Progenitor cell of endocrine pancreas (in vitro differentiated cells): ENCODE results near the gene SKIC2. TPM values are rescaled to one million over a fixed set of nuclear protein-coding genes. Genes with fewer than 3 reads are reported as not detected.

ENCODE experiments used
- DNase-seq: peaks from one replicate; pipeline ENCODE4 v3.0.0; 2021; ENCODE audit warnings: low spot score; ENCODE audit not compliant: unreplicated experiment
- H3K27ac Mint-ChIP-seq: 2 replicates; pipeline ENCODE4 v1.8.0; 2021; ENCODE audit warnings: mild to moderate bottlenecking, moderate library complexity, mixed read lengths
- H3K27me3 Mint-ChIP-seq: 2 replicates; pipeline ENCODE4 v1.8.0; 2021; ENCODE audit warnings: mixed read lengths
- H3K36me3 Mint-ChIP-seq: 2 replicates; pipeline ENCODE4 v1.8.0; 2022; ENCODE audit warnings: mixed read lengths; ENCODE audit not compliant: insufficient read depth
- H3K4me1 Mint-ChIP-seq: 2 replicates; pipeline ENCODE4 v1.8.0; 2021; ENCODE audit warnings: low read depth, mixed read lengths
- H3K4me3 Mint-ChIP-seq: 2 replicates; pipeline ENCODE4 v1.8.0; 2021; ENCODE audit warnings: low read depth, mild to moderate bottlenecking, moderate library complexity, mixed read lengths
- H3K9me3 Mint-ChIP-seq: 2 replicates; pipeline ENCODE4 v1.8.0; 2021; ENCODE audit warnings: low read depth, mixed read lengths
- CTCF ChIP-seq: fragments of 200-600 bp; sonication (generic); IDR thresholded peaks from one replicate; pipeline ENCODE4 v1.5.0; 2021; ENCODE audit warnings: antibody characterized with exemption, mild to moderate bottlenecking; ENCODE audit not compliant: unreplicated experiment
- total RNA-seq: library from RNA; stranded (reverse); gene quantifications from 2 replicates; pipeline ENCODE4 v1.2.1, GENCODE V29; 2021

Gene SKIC2
- total RNA-seq, 1 donor from 2014 or later, result 103 TPM

GRCh38 chr6:31966997-31967925 lies 8.3 kb downstream of the SKIC2 start:
- peak overlapping the region; percentile 50 for H3K27ac Mint-ChIP-seq
- H3K27me3 Mint-ChIP-seq, result no peaks in the 10 kb centered on the region
- H3K4me3 Mint-ChIP-seq, result no peak overlapping the region
- H3K36me3 Mint-ChIP-seq, result peaks cover 8% of the 10 kb centered on the region
- TF ChIP-seq CTCF, result no peak
- no peak for DNase-seq
- H3K9me3 Mint-ChIP-seq, result no peaks in the 10 kb centered on the region
- peaks cover 2% of the 10 kb centered on the region for H3K4me1 Mint-ChIP-seq

- DNase-seq, result no peak
- H3K9me3 Mint-ChIP-seq, result no peaks in the 10 kb centered on the region
- peaks cover 11% of the 10 kb centered on the region for H3K36me3 Mint-ChIP-seq
- H3K4me1 Mint-ChIP-seq, result peaks cover 7% of the 10 kb centered on the region
- no peak overlapping the region for H3K27ac Mint-ChIP-seq
- no peak overlapping the region for H3K4me3 Mint-ChIP-seq
- TF ChIP-seq CTCF, result no peak
- H3K27me3 Mint-ChIP-seq, result no peaks in the 10 kb centered on the region
Observed at GRCh38 chr6:31967926-31968320, 8.9 kb downstream of the SKIC2 start.

- DNase-seq, result no peak
- Mint-ChIP-seq H3K4me1 (peaks cover 11% of the 10 kb centered on the region), H3K27ac (no peak overlapping the region), H3K27me3 (no peaks in the 10 kb centered on the region), H3K36me3 (peaks cover 12% of the 10 kb centered on the region), H3K4me3 (no peak overlapping the region), H3K9me3 (no peaks in the 10 kb centered on the region)
- TF ChIP-seq CTCF, result no peak
Observed at GRCh38 chr6:31968326-31968725, 9.4 kb downstream of the SKIC2 start.

GRCh38 chr6:31968791-31969711 lies 10.1 kb downstream of the SKIC2 start:
- no peak for TF ChIP-seq CTCF
- H3K4me3 Mint-ChIP-seq, result no peak overlapping the region
- no peaks in the 10 kb centered on the region for H3K27me3 Mint-ChIP-seq
- H3K9me3 Mint-ChIP-seq, result no peaks in the 10 kb centered on the region
- peaks cover 9% of the 10 kb centered on the region for H3K36me3 Mint-ChIP-seq
- no peak for DNase-seq
- H3K4me1 Mint-ChIP-seq, result peaks cover 12% of the 10 kb centered on the region
- peak overlapping the region; percentile 77 for H3K27ac Mint-ChIP-seq
